Upper lobe of left lung (tissue), 6 donors: ENCODE measurements around the gene RING1. TPM values are rescaled to one million over a fixed set of nuclear protein-coding genes. Genes with fewer than 3 reads are reported as not detected.

Experiments
- ATAC-seq, 2 donors: fragments of 200-7000 bp; cut with Tn5 transposase; one replicate each; pipeline ENCODE4 v1.9.1; 2022; ENCODE audit warnings: mild to moderate bottlenecking in 2 of 2, moderate library complexity in 2 of 2; ENCODE audit not compliant: low FRiP score in 2 of 2
- DNase-seq, 2 donors: peaks; one replicate each; pipeline ENCODE4 v3.0.0-alpha.2; 2019 to 2020
- H3K27ac ChIP-seq, 4 donors: fragments of 200-600 bp; sonication (generic); one replicate each; pipeline ENCODE4 v1.5.1; 2016 to 2019
- H3K27me3 ChIP-seq, 4 donors: fragments of 200-600 bp; sonication (generic); one replicate each; pipeline ENCODE4 v1.5.1; 2017 to 2019
- H3K36me3 ChIP-seq, 4 donors: fragments of 200-600 bp; sonication (generic); one replicate each; pipeline ENCODE4 v1.5.1; 2016 to 2019
- H3K4me1 ChIP-seq, 4 donors: fragments of 200-600 bp; sonication (generic); one replicate each; pipeline ENCODE4 v1.5.1; 2018 to 2019
- H3K4me3 ChIP-seq, 4 donors: fragments of 200-600 bp; sonication (generic); one replicate each; pipeline ENCODE4 v1.5.1; 2017 to 2019; ENCODE audit warnings: mild to moderate bottlenecking in 2 of 4, moderate library complexity in 1 of 4
- H3K9me3 ChIP-seq, 4 donors: fragments of 200-600 bp; sonication (generic); one replicate each; pipeline ENCODE4 v1.5.1; 2018 to 2019
- EP300 ChIP-seq, 4 donors: sonication (generic); formaldehyde crosslinking; IDR thresholded peaks; one replicate each; pipeline ENCODE4 v1.5.1; 2017; ENCODE audit warnings: antibody characterized with exemption in 4 of 4, control low read depth in 2 of 4
- POLR2A ChIP-seq, 4 donors: fragments of 450-650 bp; IDR thresholded peaks; one replicate each; pipeline ENCODE4 v1.5.1; 2016 to 2017; ENCODE audit warnings: antibody characterized with exemption in 4 of 4, mild to moderate bottlenecking in 2 of 4
- POLR2AphosphoS5 ChIP-seq, 2 donors: sonication (generic); formaldehyde crosslinking; IDR thresholded peaks; one replicate each; pipeline ENCODE4 v1.5.1; 2017; ENCODE audit warnings: antibody characterized with exemption in 2 of 2
- WGBS, 2 donors: methylation state at CpG; one replicate each; pipeline ENCODE4 v1.1.5; 2017 to 2018; 5-methylcytosine and 5-hydroxymethylcytosine counted together
- total RNA-seq, 6 donors: library from RNA; depleted of rRNA in 4 of 6; stranded (reverse); fragments of >200 nt in 4 of 6; gene quantifications; one replicate each; pipeline versions ENCODE4 v1.1.0 to v1.2.1, GENCODE V29; 2016 to 2021
- TF ChIP-seq, protein P1 (sequence below), 6 experiments: fragments of 450-650 bp in 4 of 6; fragments of 200-600 bp in 2 of 6; sonication (generic) in 2 of 6; IDR thresholded peaks; one replicate each; pipeline ENCODE4 v1.5.1; 2016 to 2019; ENCODE audit warnings: antibody characterized with exemption in 6 of 6
- donor health status: DM: no; HTN: no; CAD: no; lungs with moderate emphysema.
- donor health status: DM: no; HTN: yes; CAD: no; lungs with severe emphysema.

RING1 gene
- total RNA-seq, 6 donors from 2014 or later, result 17.9 to 50.6 (median 40.4) TPM

DNA sequence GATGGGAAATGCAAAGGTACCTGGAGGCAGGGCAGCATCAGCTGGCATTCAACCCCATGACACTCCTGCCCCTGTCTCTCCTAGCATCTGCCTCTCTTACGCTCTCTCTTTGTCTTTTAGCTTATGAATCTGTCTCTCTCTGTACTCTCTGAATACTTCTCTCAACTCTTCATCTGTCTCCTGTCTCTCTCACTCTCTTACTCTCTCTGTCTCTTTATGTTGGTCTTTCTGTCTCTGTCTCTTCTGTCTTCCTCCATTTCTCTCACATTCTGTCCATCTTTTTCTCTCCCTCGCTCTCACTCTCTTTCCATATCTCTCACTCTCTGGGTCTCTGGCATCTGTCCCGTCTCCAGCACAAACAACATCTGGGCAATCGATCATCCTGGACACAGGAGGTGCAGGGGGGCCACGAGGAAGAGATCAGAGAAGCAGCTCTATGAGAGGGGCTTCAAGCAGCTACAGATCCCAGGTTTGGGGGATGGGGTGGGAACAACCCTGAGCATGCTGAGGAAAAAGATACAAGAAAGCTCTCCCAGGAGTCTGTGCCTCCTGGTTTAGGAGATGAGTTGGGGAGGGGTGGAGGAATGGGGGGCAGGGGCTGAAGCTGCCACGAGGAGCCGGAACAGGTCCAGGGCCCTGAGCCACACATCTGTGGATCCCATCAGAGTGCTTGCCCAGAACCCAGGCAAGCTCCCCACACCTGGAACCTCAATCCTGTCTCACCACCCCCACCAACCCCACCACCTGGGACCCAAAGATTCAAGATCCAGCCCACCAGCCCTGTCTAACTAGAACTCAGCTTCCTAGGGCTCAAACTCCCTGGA, 18.5 kb upstream of the RING1 start:
- ATAC-seq (no peak), DNase-seq (no peak)
- TF ChIP-seq EP300 (IDR thresholded peaks at IDR 0.05) (no peak), POLR2AphosphoS5 (IDR thresholded peaks at IDR 0.05) (no peak), POLR2A (IDR thresholded peaks at IDR 0.05) (no peak)
- TF ChIP-seq, protein P1, sequence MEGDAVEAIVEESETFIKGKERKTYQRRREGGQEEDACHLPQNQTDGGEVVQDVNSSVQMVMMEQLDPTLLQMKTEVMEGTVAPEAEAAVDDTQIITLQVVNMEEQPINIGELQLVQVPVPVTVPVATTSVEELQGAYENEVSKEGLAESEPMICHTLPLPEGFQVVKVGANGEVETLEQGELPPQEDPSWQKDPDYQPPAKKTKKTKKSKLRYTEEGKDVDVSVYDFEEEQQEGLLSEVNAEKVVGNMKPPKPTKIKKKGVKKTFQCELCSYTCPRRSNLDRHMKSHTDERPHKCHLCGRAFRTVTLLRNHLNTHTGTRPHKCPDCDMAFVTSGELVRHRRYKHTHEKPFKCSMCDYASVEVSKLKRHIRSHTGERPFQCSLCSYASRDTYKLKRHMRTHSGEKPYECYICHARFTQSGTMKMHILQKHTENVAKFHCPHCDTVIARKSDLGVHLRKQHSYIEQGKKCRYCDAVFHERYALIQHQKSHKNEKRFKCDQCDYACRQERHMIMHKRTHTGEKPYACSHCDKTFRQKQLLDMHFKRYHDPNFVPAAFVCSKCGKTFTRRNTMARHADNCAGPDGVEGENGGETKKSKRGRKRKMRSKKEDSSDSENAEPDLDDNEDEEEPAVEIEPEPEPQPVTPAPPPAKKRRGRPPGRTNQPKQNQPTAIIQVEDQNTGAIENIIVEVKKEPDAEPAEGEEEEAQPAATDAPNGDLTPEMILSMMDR (IDR thresholded peaks at IDR 0.05), result no peak
- Histone ChIP-seq H3K27ac (no peak overlapping the region), H3K36me3 (peaks cover 0 to 11% (median 10%) of the 10 kb centered on the region in 4 donors), H3K9me3 (no peaks in the 10 kb centered on the region), H3K4me1 (peaks cover 17 to 20% (median 18%) of the 10 kb centered on the region in 4 donors), H3K27me3 (peaks cover 0 to 14% (median 9%) of the 10 kb centered on the region in 4 donors), H3K4me3 (no peak overlapping the region)
- whole genome bisulfite sequencing, 2 donors, result 69 to 75% methylated on average over 7 of the region's 7 CpGs

DNA sequence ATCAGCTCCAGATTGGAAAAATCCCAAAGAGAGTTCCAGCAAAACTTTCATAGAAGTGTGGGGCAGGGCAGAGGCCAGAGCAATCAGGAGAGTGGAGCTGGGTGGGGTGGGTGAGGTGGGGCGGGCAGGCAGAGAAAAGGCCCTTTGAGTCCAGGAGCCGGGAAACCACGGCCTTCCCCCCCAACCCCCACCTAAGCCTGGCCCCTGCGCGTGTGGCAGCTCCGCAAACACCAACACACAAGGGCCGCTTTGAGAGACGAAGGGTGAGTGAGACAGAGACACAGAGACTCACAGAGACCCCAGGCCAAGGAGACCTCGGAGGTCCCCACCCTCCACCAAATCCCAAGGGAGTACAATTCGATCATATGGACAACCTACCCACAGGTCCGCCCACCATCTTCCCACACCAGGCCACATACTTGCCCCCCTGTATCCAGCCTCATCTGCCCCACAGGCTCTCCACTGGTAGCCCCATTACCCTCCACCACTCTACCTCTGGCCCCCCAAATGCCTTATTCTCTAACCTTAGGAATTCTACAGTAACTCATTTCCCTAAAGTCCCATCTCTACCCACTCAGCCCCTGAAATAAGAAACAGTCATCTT, 17.7 kb upstream of the RING1 start:
- peaks cover 0 to 14% (median 9%) of the 10 kb centered on the region in 4 donors for H3K27me3 ChIP-seq
- DNase-seq, result no peak
- no peak for ATAC-seq

DNA sequence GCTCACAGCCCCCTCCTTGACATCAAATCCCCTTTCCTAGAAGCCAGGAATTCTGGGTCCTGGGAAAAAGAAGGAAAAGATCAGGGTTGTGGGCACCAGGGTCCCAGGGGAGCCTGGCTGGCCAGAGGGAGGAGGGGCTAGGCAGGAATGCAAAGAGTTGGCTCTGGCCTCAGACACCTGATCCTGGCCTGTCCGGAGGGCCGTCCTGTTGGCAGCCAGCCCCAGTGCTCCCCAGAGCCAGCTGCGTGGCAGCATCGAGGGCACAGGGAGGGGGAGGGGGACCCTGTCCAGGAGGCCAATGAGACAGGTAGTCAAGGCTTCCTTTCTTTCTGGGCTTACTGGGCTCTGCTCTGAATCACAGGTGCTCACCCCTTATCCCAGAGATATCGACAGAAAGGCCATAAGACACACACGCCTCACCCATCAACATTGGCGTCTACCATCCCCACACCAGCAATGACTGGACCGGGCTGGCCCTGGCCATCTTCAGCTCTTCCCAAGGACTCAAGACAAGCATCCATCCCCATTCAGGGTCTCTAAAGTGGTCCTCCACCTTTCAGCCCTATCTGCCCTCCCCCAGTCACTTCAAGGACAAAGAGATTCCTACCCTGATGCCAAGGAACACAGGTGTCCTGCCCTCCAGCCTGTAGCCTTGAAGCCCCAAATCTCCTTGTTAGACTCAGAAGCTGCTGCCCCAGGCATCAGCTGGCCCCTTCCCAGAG, 16.8 kb upstream of the RING1 start:
- Histone ChIP-seq H3K36me3 (peaks cover 10 to 28% (median 26%) of the 10 kb centered on the region in 4 donors), H3K4me3 (no peak overlapping the region), H3K4me1 (peaks cover 17 to 20% (median 18%) of the 10 kb centered on the region in 4 donors), H3K27ac (no peak overlapping the region), H3K9me3 (no peaks in the 10 kb centered on the region), H3K27me3 (peaks cover 0 to 14% (median 9%) of the 10 kb centered on the region in 4 donors)
- no peak for ATAC-seq
- 57 to 60% methylated on average over 8 of the region's 8 CpGs for WGBS, 2 donors
- peak in 1 of 2 donors; percentile 54 for DNase-seq
- TF ChIP-seq POLR2A (IDR thresholded peaks at IDR 0.05) (no peak), EP300 (IDR thresholded peaks at IDR 0.05) (no peak), POLR2AphosphoS5 (IDR thresholded peaks at IDR 0.05) (no peak)
- TF ChIP-seq, protein P1 (IDR thresholded peaks at IDR 0.05), result no peak

More for the DNA sequence above, 17.7 kb upstream of the RING1 start:
- peaks cover 3 to 19% (median 17%) of the 10 kb centered on the region in 4 donors for H3K36me3 ChIP-seq
- peaks cover 17 to 20% (median 18%) of the 10 kb centered on the region in 4 donors for H3K4me1 ChIP-seq
- no peaks in the 10 kb centered on the region for H3K9me3 ChIP-seq
- WGBS, 2 donors, result 85 to 93% methylated on average over 10 to 11 of the region's 11 CpGs
- TF ChIP-seq POLR2A (IDR thresholded peaks at IDR 0.05), result no peak
- TF ChIP-seq, protein P1 (IDR thresholded peaks at IDR 0.05), result no peak
- no peak for TF ChIP-seq POLR2AphosphoS5 (IDR thresholded peaks at IDR 0.05)
- no peak for TF ChIP-seq EP300 (IDR thresholded peaks at IDR 0.05)
- H3K27ac ChIP-seq, result no peak overlapping the region
- no peak overlapping the region for H3K4me3 ChIP-seq

DNA sequence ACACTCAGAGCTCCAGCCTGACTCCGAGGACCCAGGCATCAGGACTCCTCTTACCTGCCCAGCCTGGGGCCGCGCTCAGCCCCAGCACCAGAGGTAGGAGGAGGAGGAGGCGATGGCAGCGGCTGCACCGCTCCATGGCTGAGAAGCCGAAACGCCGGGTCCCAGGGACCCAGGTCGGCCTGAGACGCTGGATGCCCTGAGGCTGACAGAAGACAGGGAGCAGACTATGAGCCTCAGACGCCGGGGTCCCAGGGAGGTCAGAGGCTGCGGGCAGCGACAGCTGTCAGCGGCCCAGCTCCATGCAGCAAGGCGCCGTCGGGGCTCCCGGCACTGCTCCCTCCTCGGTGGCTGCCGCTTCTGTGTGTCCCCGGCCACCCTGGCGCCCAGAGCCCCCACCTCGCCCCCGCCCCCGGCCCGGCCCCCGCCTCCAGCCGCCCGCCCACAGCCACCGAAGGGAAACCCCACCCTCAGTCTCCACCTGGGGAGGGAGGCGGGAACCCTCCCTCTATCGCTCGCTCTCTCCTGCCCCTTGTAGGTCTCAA, 16.1 kb upstream of the RING1 start, which contains the start of gene COL11A2:
TSS of gene COL11A2 (minus strand) at position 363 of the 542 bp plus-strand sequence. CDS start at position 136, 227 bp downstream.
- ATAC-seq, result peak in 1 of 2 donors; percentile 28
- peak in 1 of 2 donors; percentile 82 for DNase-seq
- Histone ChIP-seq H3K9me3 (no peaks in the 10 kb centered on the region), H3K27ac (peak within 1 kb of the TSS in 2 of 4 donors; percentile 50 to 76), H3K4me3 (peak within 1 kb of the TSS in 3 of 4 donors; percentile 40 to 46 (median 46)), H3K4me1 (peaks cover 17 to 20% (median 19%) of the 10 kb centered on the region in 4 donors), H3K36me3 (peaks cover 15 to 35% (median 32%) of the 10 kb centered on the region in 4 donors), H3K27me3 (peaks cover 0 to 14% (median 9%) of the 10 kb centered on the region in 4 donors)
- whole genome bisulfite sequencing, 2 donors, result 16 to 32% methylated on average over 18 to 22 of the region's 35 CpGs
- TF ChIP-seq, protein P1 (IDR thresholded peaks at IDR 0.05), result no peak
- TF ChIP-seq EP300 (IDR thresholded peaks at IDR 0.05), result no peak
- no peak for TF ChIP-seq POLR2A (IDR thresholded peaks at IDR 0.05)
- no peak for TF ChIP-seq POLR2AphosphoS5 (IDR thresholded peaks at IDR 0.05)
